ENCODE results near the gene FBLN1.

The FBLN1 gene

GRCh38 chr22:45640941-45641621 is 138.4 kb downstream of the FBLN1 start (continued):
- TF ChIP-seq KLF9 (tag by site-specific recombination; IDR thresholded peaks at IDR 0.05; ENCODE audit: low read depth) (no peak), ZNF747 (tag by site-specific recombination; IDR thresholded peaks at IDR 0.05) (no peak), ZNF623 (tag by site-specific recombination; IDR thresholded peaks at IDR 0.05) (no peak)

DNA sequence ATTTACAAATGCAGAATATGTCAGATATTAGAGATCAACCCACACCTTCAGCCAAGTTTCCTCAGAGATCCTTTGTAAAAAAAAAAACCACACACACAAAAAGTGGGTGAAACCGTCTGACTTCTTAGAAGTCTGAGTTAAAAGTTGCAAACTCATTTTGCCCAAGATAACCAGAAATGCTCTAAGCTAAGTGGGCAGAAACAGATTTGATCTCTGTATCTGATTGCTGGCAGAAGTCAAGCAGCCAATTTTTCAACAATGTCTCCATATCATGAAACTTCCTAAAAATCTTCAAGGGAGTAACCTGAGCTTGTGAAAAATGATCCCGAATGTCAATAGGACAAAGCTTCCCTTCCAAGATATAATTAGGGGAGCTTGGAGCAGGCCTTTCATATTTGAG is 140.3 kb downstream of the FBLN1 start:
- Histone ChIP-seq H3K4me1 (ENCODE audit: control insufficient read depth, insufficient read depth, low read length) (no peaks in the 10 kb centered on the region), H3K9me3 (ENCODE audit: control insufficient read depth, insufficient read depth, low read depth, low read length) (no peaks in the 10 kb centered on the region), H3K27ac (ENCODE audit: extremely low read depth, low read depth, low read length) (no peak overlapping the region), H3K36me3 (ENCODE audit: control insufficient read depth in 2 of 2, insufficient read depth in 1 of 2, low read length in 2 of 2) (no peaks in the 10 kb centered on the region), H3K4me3 (ENCODE audit: low read depth, low read length) (no peak overlapping the region)
- ChIA-PET POLR2A (no interaction called here), CTCF (interaction anchor here (0.6 to 2.1 kb wide), 5 partner anchors 65 to 351 kb away, joined by 3 to 14 read pairs (median 4); no protein-coding TSS in a partner anchor)
- TF ChIP-seq ZNF639 (tag by site-specific recombination; IDR thresholded peaks at IDR 0.05): no peak
- TF ChIP-seq ZNF335 (tag by site-specific recombination; conservative IDR thresholded peaks at IDR 0.05): no peak
- TF ChIP-seq ZNF701 (tag by site-specific recombination; IDR thresholded peaks at IDR 0.05): no peak
- no peak for TF ChIP-seq ZNF302 (tag by site-specific recombination; IDR thresholded peaks at IDR 0.05; ENCODE audit: low read depth)
- no peak for TF ChIP-seq ZNF19 (tag by site-specific recombination; IDR thresholded peaks at IDR 0.05; ENCODE audit: low read depth)
- TF ChIP-seq ZNF610 (tag by site-specific recombination; IDR thresholded peaks at IDR 0.05; ENCODE audit: borderline replicate concordance): no peak
- TF ChIP-seq ZNF501 (tag by site-specific recombination; IDR thresholded peaks at IDR 0.05): no peak
- no peak for TF ChIP-seq ZSCAN23 (tag by site-specific recombination; IDR thresholded peaks at IDR 0.05)
- TF ChIP-seq ZNF140 (tag by site-specific recombination; IDR thresholded peaks at IDR 0.05): no peak
- no peak for TF ChIP-seq MZF1 (tag by site-specific recombination; IDR thresholded peaks at IDR 0.05; ENCODE audit: borderline replicate concordance)
- TF ChIP-seq ZNF324 (tag by site-specific recombination; IDR thresholded peaks at IDR 0.05): no peak
- TF ChIP-seq HOXD13 (CRISPR knock-in tag; IDR thresholded peaks at IDR 0.05; ENCODE audit: borderline replicate concordance): no peak
- no peak for TF ChIP-seq ZNF621 (tag by site-specific recombination; IDR thresholded peaks at IDR 0.05)
- TF ChIP-seq ZNF785 (tag by site-specific recombination; IDR thresholded peaks at IDR 0.05): no peak
- TF ChIP-seq ZNF692 (tag by site-specific recombination; IDR thresholded peaks at IDR 0.05): no peak
- TF ChIP-seq ZNF658 (tag by site-specific recombination; IDR thresholded peaks at IDR 0.05): no peak
- TF ChIP-seq KLF7 (tag by site-specific recombination; IDR thresholded peaks at IDR 0.05; ENCODE audit: borderline replicate concordance): no peak
- no peak for TF ChIP-seq MEIS1 (CRISPR knock-in tag; IDR thresholded peaks at IDR 0.05; ENCODE audit: borderline replicate concordance)

DNA sequence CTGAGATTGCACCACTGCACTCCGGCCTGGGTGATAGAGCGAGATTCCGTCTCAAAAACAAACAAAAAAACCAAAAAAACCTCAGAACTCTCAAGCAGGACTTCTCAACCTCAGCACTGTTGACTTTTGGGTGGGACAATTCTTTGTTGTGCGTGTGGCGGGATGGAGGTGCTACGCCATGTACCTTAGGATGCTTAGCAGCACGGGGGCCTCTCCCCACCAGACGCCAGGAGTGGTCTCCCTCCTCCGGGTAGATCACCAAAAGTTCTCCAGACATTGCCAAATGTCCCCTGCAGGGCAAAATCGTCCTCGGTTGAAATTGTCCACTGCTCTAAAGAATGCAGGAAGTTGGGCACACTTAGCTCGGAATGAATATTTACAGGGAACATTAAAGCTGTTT is 142.0 kb downstream of the FBLN1 start:
- no peaks in the 10 kb centered on the region for H3K4me1 ChIP-seq (ENCODE audit: control insufficient read depth, insufficient read depth, low read length)
- no peaks in the 10 kb centered on the region for H3K36me3 ChIP-seq (ENCODE audit: control insufficient read depth in 2 of 2, insufficient read depth in 1 of 2, low read length in 2 of 2)
- CTCF ChIA-PET: interaction anchor here (0.6 to 2.5 kb wide), 23 partner anchors 9 to 1609 kb away, joined by 3 to 14 read pairs (median 4); no protein-coding TSS in a partner anchor
- no peak overlapping the region for H3K4me3 ChIP-seq (ENCODE audit: low read depth, low read length)
- no peak overlapping the region for H3K27ac ChIP-seq (ENCODE audit: extremely low read depth, low read depth, low read length)
- POLR2A ChIA-PET: no interaction called here
- H3K9me3 ChIP-seq (ENCODE audit: control insufficient read depth, insufficient read depth, low read depth, low read length): no peaks in the 10 kb centered on the region
- TF ChIP-seq KLF17 (tag by site-specific recombination; IDR thresholded peaks at IDR 0.05): no peak
- TF ChIP-seq, protein P1, sequence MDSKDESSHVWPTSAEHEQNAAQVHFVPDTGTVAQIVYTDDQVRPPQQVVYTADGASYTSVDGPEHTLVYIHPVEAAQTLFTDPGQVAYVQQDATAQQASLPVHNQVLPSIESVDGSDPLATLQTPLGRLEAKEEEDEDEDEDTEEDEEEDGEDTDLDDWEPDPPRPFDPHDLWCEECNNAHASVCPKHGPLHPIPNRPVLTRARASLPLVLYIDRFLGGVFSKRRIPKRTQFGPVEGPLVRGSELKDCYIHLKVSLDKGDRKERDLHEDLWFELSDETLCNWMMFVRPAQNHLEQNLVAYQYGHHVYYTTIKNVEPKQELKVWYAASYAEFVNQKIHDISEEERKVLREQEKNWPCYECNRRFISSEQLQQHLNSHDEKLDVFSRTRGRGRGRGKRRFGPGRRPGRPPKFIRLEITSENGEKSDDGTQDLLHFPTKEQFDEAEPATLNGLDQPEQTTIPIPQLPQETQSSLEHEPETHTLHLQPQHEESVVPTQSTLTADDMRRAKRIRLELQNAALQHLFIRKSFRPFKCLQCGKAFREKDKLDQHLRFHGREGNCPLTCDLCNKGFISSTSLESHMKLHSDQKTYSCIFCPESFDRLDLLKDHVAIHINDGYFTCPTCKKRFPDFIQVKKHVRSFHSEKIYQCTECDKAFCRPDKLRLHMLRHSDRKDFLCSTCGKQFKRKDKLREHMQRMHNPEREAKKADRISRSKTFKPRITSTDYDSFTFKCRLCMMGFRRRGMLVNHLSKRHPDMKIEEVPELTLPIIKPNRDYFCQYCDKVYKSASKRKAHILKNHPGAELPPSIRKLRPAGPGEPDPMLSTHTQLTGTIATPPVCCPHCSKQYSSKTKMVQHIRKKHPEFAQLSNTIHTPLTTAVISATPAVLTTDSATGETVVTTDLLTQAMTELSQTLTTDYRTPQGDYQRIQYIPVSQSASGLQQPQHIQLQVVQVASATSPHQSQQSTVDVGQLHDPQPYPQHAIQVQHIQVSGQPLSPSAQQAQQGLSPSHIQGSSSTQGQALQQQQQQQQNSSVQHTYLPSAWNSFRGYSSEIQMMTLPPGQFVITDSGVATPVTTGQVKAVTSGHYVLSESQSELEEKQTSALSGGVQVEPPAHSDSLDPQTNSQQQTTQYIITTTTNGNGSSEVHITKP (tag by site-specific recombination; IDR thresholded peaks at IDR 0.05): no peak
- TF ChIP-seq SP3 (tag by site-specific recombination; IDR thresholded peaks at IDR 0.05): no peak
- no peak for TF ChIP-seq ZNF521 (tag by site-specific recombination; IDR thresholded peaks at IDR 0.05)
- no peak for TF ChIP-seq GLI4 (tag by site-specific recombination; IDR thresholded peaks at IDR 0.05)
- no peak for TF ChIP-seq IKZF3 (tag by site-specific recombination; IDR thresholded peaks at IDR 0.05)
- no peak for TF ChIP-seq ZNF266 (tag by site-specific recombination; IDR thresholded peaks at IDR 0.05; ENCODE audit: low read depth)
- no peak for TF ChIP-seq ZNF184 (tag by site-specific recombination; IDR thresholded peaks at IDR 0.05)

All from HEK293 (cell line).